NCI-H1694 treated with DMSO at 0.1 percent for 48 hours (cell line): Measurements from ENCODE around the gene METTL25B.

Source experiments
- DNase-seq: peaks from one replicate; lab custom pipeline; 2025; lab: John Stamatoyannopoulos, UW

Gene METTL25B

GRCh38 chr1:156768610-156769295, 40.5 kb downstream of the METTL25B start:
- no peak for DNase-seq

GRCh38 chr1:156772222-156772621, 44.0 kb downstream of the METTL25B start:
- DNase-seq, result no peak

GRCh38 chr1:156772728-156773497, 44.6 kb downstream of the METTL25B start:
- no peak for DNase-seq

GRCh38 chr1:156773607-156774006, 45.3 kb downstream of the METTL25B start:
- no peak for DNase-seq

- DNase-seq, result no peak
Observed at GRCh38 chr1:156775799-156776198, 47.5 kb downstream of the METTL25B start.

- no peak for DNase-seq
Observed at GRCh38 chr1:156776942-156777341, 48.7 kb downstream of the METTL25B start.

- DNase-seq, result no peak
Observed at GRCh38 chr1:156777573-156777972, 49.3 kb downstream of the METTL25B start.

- no peak for DNase-seq
Observed at GRCh38 chr1:156781585-156782186, 53.4 kb downstream of the METTL25B start.

GRCh38 chr1:156785458-156785857, 57.2 kb downstream of the METTL25B start:
- DNase-seq, result no peak
